Measurements from ENCODE around the gene DUSP8.

The DUSP8 gene

DNA sequence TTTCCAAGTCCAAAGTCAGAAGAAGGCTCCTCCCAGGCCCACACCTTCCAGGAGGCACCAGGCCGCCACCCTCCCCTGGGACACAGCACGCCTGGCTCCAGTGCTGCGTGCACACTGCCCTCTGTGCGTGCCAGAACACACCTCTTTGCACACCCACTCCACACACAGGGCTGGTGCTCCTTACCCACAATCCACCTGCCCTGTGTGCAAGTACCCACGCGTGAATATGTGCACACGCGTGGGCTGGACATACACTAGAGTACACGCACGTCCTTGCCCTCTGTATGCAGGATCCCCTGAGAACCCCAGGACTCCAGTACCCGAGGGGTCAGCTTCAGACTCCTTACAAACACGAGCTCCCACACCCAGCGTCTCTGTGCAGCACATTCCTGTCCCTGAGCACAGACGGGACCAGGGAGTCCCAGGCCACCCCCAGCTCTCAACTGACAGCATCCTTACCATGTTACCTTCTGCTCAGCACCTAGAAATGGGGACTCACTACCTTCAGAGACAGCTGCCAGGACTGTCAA, 2.8 kb downstream of the DUSP8 start:
- Histone ChIP-seq H4K20me1 (ENCODE audit: low read depth, low read length) (no peaks in the 10 kb centered on the region), H3K4me3 (ENCODE audit: insufficient read depth, low read length, poor library complexity, severe bottlenecking) (no peak overlapping the region), H3F3A (ENCODE audit: insufficient read depth) (no peaks in the 10 kb centered on the region), H3K9ac (ENCODE audit: low read length) (no peak overlapping the region), H3K4me2 (ENCODE audit: low read depth, low read length, poor library complexity, severe bottlenecking) (no peak overlapping the region), H3K36me3 (ENCODE audit: low read length) (no peaks in the 10 kb centered on the region), H3K9me2 (replicated peaks; ENCODE audit: insufficient read depth, low read length) (no peaks in the 10 kb centered on the region), H3K27me3 (ENCODE audit: low read length) (no peaks in the 10 kb centered on the region), H2AFZ (ENCODE audit: low read depth, low read length, severe bottlenecking) (no peak overlapping the region), H3K27ac (ENCODE audit: low read depth, low read length) (no peak overlapping the region), H3K79me2 (ENCODE audit: insufficient read depth, low read length) (no peaks in the 10 kb centered on the region), H3K9me3 (ENCODE audit: insufficient read depth, low read length) (no peaks in the 10 kb centered on the region)
- no peak for TF ChIP-seq EZH2phosphoT487 (conservative IDR thresholded peaks at IDR 0.05; ENCODE audit: low read length)
- no peak for TF ChIP-seq CTCF (IDR thresholded peaks at IDR 0.05; ENCODE audit: insufficient read depth, low read length, poor library complexity, severe bottlenecking)

GRCh38 chr11:1568441-1568911, 3.6 kb downstream of the DUSP8 start:
- no peaks in the 10 kb centered on the region for H3K79me2 ChIP-seq (ENCODE audit: insufficient read depth, low read length)
- H3K9me2 ChIP-seq (replicated peaks; ENCODE audit: insufficient read depth, low read length): no peaks in the 10 kb centered on the region
- H3K27me3 ChIP-seq (ENCODE audit: low read length): no peaks in the 10 kb centered on the region
- no peaks in the 10 kb centered on the region for H4K20me1 ChIP-seq (ENCODE audit: low read depth, low read length)
- TF ChIP-seq CTCF (IDR thresholded peaks at IDR 0.05; ENCODE audit: insufficient read depth, low read length, poor library complexity, severe bottlenecking) (no peak), EZH2phosphoT487 (conservative IDR thresholded peaks at IDR 0.05; ENCODE audit: low read length) (no peak)
- no peak overlapping the region for H3K4me3 ChIP-seq (ENCODE audit: insufficient read depth, low read length, poor library complexity, severe bottlenecking)
- no peak overlapping the region for H3K9ac ChIP-seq (ENCODE audit: low read length)
- no peaks in the 10 kb centered on the region for H3F3A ChIP-seq (ENCODE audit: insufficient read depth)
- H3K4me2 ChIP-seq (ENCODE audit: low read depth, low read length, poor library complexity, severe bottlenecking): no peak overlapping the region
- no peak overlapping the region for H2AFZ ChIP-seq (ENCODE audit: low read depth, low read length, severe bottlenecking)
- no peaks in the 10 kb centered on the region for H3K36me3 ChIP-seq (ENCODE audit: low read length)
- no peaks in the 10 kb centered on the region for H3K9me3 ChIP-seq (ENCODE audit: insufficient read depth, low read length)
- H3K27ac ChIP-seq (ENCODE audit: low read depth, low read length): no peak overlapping the region

DNA sequence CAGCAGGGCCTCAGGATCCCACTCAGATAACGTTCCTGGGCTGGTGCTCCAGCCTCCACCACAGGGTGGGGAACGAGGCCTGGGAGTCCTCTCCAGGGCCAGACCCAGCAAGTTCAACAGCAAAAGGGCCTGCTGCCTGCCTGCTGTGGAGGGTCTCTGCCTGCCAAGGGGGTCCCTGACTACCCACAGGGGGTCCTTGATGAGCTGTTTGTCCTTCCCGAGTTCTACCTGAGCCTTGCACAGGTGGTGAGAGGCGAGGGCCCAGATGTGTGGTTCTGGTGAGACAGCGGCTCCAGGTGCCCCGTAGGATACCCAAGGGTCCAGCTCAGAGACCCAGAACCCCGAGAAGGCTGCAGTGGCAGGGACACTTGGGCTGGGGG, 4.4 kb downstream of the DUSP8 start:
- Histone ChIP-seq H3K9me3 (ENCODE audit: insufficient read depth, low read length) (no peaks in the 10 kb centered on the region), H3K36me3 (ENCODE audit: low read length) (no peaks in the 10 kb centered on the region), H2AFZ (ENCODE audit: low read depth, low read length, severe bottlenecking) (no peak overlapping the region), H3K27me3 (ENCODE audit: low read length) (no peaks in the 10 kb centered on the region), H3K4me2 (ENCODE audit: low read depth, low read length, poor library complexity, severe bottlenecking) (no peak overlapping the region), H3K79me2 (ENCODE audit: insufficient read depth, low read length) (no peaks in the 10 kb centered on the region), H3F3A (ENCODE audit: insufficient read depth) (no peaks in the 10 kb centered on the region), H3K27ac (ENCODE audit: low read depth, low read length) (no peak overlapping the region), H3K9me2 (replicated peaks; ENCODE audit: insufficient read depth, low read length) (no peaks in the 10 kb centered on the region), H3K9ac (ENCODE audit: low read length) (no peak overlapping the region), H3K4me3 (ENCODE audit: insufficient read depth, low read length, poor library complexity, severe bottlenecking) (no peak overlapping the region), H4K20me1 (ENCODE audit: low read depth, low read length) (no peaks in the 10 kb centered on the region)
- TF ChIP-seq EZH2phosphoT487 (conservative IDR thresholded peaks at IDR 0.05; ENCODE audit: low read length): no peak
- no peak for TF ChIP-seq CTCF (IDR thresholded peaks at IDR 0.05; ENCODE audit: insufficient read depth, low read length, poor library complexity, severe bottlenecking)

All from SU-DHL-6 (cell line).